GM12891 (cell line): Measurements from ENCODE around the gene LGR6.
"Not testable (repeated sequence)": the region's sequence is repeated elsewhere in the genome, so short reads cannot be mapped to it uniquely, and the experiment has no call there.

Source experiments
- DNase-seq: peaks from one replicate; pipeline ENCODE4 v3.0.0; 2011; ENCODE audit warnings: low spot score; ENCODE audit not compliant: insufficient read length
- FAIRE-seq: peaks from 2 replicates; lab custom pipeline; 2011; peaks lifted over from hg19 to GRCh38; lab: Jason Lieb, UNC
- PAX5 ChIP-seq: IDR thresholded peaks from 2 replicates; pipeline ENCODE4 v1.6.1; 2011; ENCODE audit warnings: low read length, moderate library complexity, mild to moderate bottlenecking; ENCODE audit not compliant: insufficient read depth, severe bottlenecking
- POLR2A ChIP-seq: IDR thresholded peaks from 2 replicates; pipeline ENCODE4 v1.6.1; 2011; ENCODE audit warnings: low read depth, low read length, control low read depth
- POLR2AphosphoS5 ChIP-seq: IDR thresholded peaks from 2 replicates; pipeline ENCODE4 v1.6.1; 2011; ENCODE audit warnings: low read depth, low read length, control low read depth
- POU2F2 ChIP-seq: IDR thresholded peaks from 2 replicates; pipeline ENCODE4 v1.6.1; 2011; ENCODE audit warnings: low read depth, mild to moderate bottlenecking, control low read depth, low read length, moderate library complexity
- SPI1 ChIP-seq: IDR thresholded peaks from 2 replicates; pipeline ENCODE4 v1.6.1; 2011; ENCODE audit warnings: low read depth, low read length, control low read depth
- TAF1 ChIP-seq: IDR thresholded peaks from 2 replicates; pipeline ENCODE4 v1.6.1; 2011; ENCODE audit warnings: low read depth, low read length, control low read depth

The LGR6 gene

GRCh38 chr1:202348005-202348508, 154.5 kb downstream of the LGR6 start:
- FAIRE-seq (no peak), DNase-seq (no peak)
- TF ChIP-seq POU2F2 = no peak
- TF ChIP-seq POLR2A = no peak
- TF ChIP-seq POLR2AphosphoS5 = no peak
- TF ChIP-seq PAX5 = no peak
- TF ChIP-seq TAF1 = no peak
- TF ChIP-seq SPI1 = 0 out of 2 replicates have a peak, but pooled peaks have one; percentile 25

GRCh38 chr1:202348509-202349205, 155.1 kb downstream of the LGR6 start, which contains the start of gene PPP1R12B:
Gene PPP1R12B, plus strand, starts transcription at chr1:202348699. Its CDS starts 153 bp downstream, at chr1:202348852.
- DNase-seq (peak; percentile 65), FAIRE-seq (peak; percentile 91)
- TF ChIP-seq TAF1 (peak; percentile 81), PAX5 (no peak), SPI1 (no peak), POU2F2 (peak; percentile 49; the same call in 1 of the 2 replicates), POLR2A (no peak), POLR2AphosphoS5 (no peak)

- no peak for FAIRE-seq
- DNase-seq = no peak
- TF ChIP-seq TAF1 (no peak), POLR2AphosphoS5 (no peak), POU2F2 (no peak), PAX5 (no peak), SPI1 (no peak)
Observed at GRCh38 chr1:202349206-202349928, 155.8 kb downstream of the LGR6 start.

GRCh38 chr1:202351725-202352124, 158.1 kb downstream of the LGR6 start:
- FAIRE-seq (no peak), DNase-seq (no peak)
- TF ChIP-seq TAF1 (no peak), POLR2A (no peak), PAX5 (no peak), POLR2AphosphoS5 (no peak), SPI1 (no peak), POU2F2 (no peak)

GRCh38 chr1:202352583-202353197, 159.1 kb downstream of the LGR6 start:
- FAIRE-seq, DNase-seq: not testable (repeated sequence)

- FAIRE-seq = no peak
- TF ChIP-seq POLR2AphosphoS5 (no peak), PAX5 (no peak), TAF1 (no peak), POU2F2 (no peak), SPI1 (no peak), POLR2A (no peak)
- no peak for DNase-seq
Observed at GRCh38 chr1:202355944-202356553, 162.4 kb downstream of the LGR6 start.

GRCh38 chr1:202357506-202357905, 163.9 kb downstream of the LGR6 start:
- FAIRE-seq (no peak), DNase-seq (no peak)
- TF ChIP-seq SPI1 = no peak
- TF ChIP-seq POLR2AphosphoS5 = no peak
- no peak for TF ChIP-seq PAX5
- TF ChIP-seq TAF1 = no peak
- no peak for TF ChIP-seq POU2F2
- no peak for TF ChIP-seq POLR2A

GRCh38 chr1:202361224-202361623, 167.6 kb downstream of the LGR6 start:
- DNase-seq (no peak), FAIRE-seq (no peak)
- TF ChIP-seq POLR2AphosphoS5 = no peak

- no peak for DNase-seq
- no peak for TF ChIP-seq POLR2AphosphoS5
- no peak for TF ChIP-seq POLR2A
- no peak for TF ChIP-seq SPI1
- no peak for TF ChIP-seq PAX5
- FAIRE-seq = no peak
Observed at GRCh38 chr1:202361701-202362100, 168.1 kb downstream of the LGR6 start.
